Upper lobe of left lung (tissue), 4 donors: Measurements from ENCODE around the gene ZNF428.

Source experiments
- POLR2A ChIP-seq, 4 donors: fragments of 450-650 bp; IDR thresholded peaks; one replicate each; pipeline ENCODE4 v1.5.1; 2016 to 2017; ENCODE audit warnings: antibody characterized with exemption in 4 of 4, mild to moderate bottlenecking in 2 of 4
- POLR2AphosphoS5 ChIP-seq, 2 donors: sonication (generic); formaldehyde crosslinking; IDR thresholded peaks; one replicate each; pipeline ENCODE4 v1.5.1; 2017; ENCODE audit warnings: antibody characterized with exemption in 2 of 2

DNA sequence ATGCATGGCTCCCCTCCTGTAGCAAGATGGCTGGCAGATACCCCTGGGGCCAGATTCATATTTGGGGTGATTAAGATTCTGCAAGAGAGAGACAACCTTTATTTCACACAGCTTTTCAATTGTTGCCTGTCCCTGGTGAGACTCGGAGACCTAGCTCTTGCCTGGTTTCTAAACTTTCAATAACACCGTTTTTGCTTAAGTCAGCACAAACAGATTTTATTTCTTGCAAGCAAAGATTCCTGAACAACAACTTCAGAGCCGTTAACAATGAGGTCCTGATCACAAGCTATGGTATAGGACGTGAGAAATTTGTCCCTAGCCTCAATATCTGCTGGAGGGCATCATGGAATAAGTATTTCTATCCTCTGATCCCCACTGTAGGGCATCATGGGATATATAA is 23.1 kb upstream of the ZNF428 start:
- TF ChIP-seq POLR2A (IDR thresholded peaks at IDR 0.05) (no peak), POLR2AphosphoS5 (IDR thresholded peaks at IDR 0.05) (no peak)
